ENCODE results near the gene KMO.
A peak's percentile ranks its signal among the peaks of the same experiment; 100 is the strongest.

The KMO gene

GRCh38 chr1:241532162-241532531 lies at the start of gene KMO:
Gene KMO (plus strand): TSS chr1:241532378. CDS start chr1:241532445, 67 bp downstream.
- DNase-seq (ENCODE audit: low read depth, low spot score) = no peak

DNA sequence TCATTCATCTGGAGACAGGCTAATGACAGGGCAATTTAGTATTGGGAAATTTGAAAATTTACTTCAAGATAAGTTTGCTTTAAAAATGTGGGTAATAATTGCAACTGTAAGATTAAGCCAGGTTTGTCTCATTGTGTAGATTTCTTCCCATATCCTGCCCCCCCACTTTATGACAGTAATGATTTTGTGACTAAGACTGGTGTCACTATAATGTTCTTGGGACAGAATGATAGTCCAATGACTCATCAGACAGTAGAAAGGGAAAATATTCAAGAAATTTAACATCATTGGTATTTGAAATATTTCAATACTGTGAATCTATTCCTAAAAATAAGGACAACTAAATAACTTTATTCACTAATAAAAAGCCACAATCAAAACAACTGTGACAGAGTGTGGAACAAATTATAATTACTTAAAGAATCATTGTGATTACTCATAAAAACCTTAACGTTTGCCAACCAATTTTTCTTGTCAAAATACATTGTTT lies 49.4 kb upstream of the KMO start:
- no peak for DNase-seq (ENCODE audit: low read depth, low spot score)

DNA sequence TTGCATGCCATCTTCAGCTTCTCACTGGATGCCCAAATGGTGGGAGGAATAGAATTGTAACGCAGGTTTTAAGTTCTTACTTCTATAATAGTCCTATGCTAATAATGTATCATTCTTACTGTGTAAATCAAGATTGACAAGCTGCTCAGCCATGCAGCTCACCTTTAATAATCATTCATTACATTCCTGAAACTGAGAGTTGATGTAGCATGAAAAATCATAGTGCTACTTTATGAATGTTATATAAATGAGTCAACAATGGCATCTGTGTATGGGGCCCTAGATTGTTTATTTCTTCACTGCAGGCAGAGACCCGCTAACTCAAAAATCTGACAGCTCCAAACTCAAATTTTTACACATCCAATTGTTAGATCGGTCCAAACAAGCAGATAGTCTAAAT lies 47.0 kb upstream of the KMO start:
- no peak for DNase-seq (ENCODE audit: low read depth, low spot score)

- DNase-seq (ENCODE audit: low read depth, low spot score) = no peak
Observed at GRCh38 chr1:241485554-241485992, 46.6 kb upstream of the KMO start.

DNA sequence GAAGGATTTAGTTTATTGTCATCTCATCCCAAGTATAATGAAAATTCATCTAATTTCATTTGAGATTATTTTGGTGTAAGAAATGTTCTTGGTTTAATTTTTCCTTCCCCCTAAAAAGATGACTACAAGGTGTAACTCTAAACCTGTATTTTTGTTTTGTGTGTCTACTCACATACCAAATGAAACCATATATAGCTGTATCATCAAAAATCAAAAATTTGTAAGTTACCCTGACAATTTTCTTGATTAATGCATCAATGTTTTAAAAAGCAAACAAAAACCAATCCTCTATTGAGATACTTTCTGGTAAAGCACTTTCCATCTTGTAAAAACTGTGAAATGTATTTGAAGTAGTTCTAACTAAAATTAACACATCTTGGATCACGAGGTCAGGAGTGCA lies 43.4 kb upstream of the KMO start:
- DNase-seq (ENCODE audit: low read depth, low spot score) = no peak

DNA sequence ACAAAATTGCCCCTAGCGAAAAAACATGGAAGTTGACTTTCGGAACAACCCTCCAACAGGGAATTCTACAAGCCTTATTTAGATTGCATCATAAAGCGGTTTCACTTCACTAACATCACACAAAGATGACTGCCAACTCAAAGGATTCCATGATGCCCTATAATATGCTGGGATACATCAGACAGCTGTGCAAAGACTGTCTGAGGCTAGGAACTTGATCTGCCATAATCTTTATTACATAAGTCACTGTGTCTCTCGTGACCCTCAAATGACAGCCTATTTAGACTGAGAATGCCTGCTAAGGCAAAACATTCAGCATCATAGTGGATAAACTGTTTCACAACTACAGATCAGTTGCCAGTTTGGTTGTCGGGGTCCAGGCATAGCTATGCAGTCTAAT lies 36.4 kb upstream of the KMO start:
- no peak for DNase-seq (ENCODE audit: low read depth, low spot score)

DNA sequence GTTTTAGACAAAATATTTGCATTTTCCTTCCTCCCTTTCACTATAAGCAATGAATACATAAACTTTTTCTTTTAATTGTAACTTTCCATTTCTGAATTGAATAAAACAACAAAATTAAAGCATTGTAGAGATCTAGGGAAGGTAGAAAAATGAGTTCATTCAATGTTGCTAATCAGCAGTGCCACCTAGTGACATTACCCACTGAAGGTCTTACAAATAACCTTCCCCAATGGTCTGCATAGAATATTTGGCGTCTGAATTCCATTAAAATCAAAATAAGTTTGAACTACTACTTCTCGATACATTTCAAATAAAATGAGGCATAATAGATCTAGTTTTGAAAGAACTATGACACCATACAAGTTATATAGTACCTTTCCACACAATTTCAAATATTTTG lies 32.3 kb upstream of the KMO start:
- no peak for DNase-seq (ENCODE audit: low read depth, low spot score)

DNA sequence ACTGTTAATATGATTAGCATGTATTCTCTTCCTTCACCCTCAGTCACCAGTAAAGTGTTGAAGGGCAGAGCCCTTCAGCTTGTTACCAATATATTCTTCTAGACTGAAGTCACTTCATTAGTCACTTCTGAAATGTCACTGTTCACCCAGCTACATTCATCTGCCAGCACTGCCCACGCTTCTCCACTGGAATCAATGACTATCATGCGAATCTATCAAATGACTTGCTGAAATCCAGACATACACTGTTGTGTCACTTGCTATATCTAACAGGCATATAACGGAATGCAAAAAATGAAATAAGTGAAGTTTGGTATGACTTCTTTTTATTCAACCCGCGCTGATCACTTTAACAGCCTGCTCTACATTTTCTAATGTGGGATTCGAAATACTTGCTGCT lies 28.7 kb upstream of the KMO start:
- DNase-seq (ENCODE audit: low read depth, low spot score) = no peak

- no peak for DNase-seq (ENCODE audit: low read depth, low spot score)
Observed at GRCh38 chr1:241507189-241507863, 24.9 kb upstream of the KMO start.

- DNase-seq (ENCODE audit: low read depth, low spot score) = no peak
Observed at GRCh38 chr1:241513378-241513777, 18.8 kb upstream of the KMO start.

DNA sequence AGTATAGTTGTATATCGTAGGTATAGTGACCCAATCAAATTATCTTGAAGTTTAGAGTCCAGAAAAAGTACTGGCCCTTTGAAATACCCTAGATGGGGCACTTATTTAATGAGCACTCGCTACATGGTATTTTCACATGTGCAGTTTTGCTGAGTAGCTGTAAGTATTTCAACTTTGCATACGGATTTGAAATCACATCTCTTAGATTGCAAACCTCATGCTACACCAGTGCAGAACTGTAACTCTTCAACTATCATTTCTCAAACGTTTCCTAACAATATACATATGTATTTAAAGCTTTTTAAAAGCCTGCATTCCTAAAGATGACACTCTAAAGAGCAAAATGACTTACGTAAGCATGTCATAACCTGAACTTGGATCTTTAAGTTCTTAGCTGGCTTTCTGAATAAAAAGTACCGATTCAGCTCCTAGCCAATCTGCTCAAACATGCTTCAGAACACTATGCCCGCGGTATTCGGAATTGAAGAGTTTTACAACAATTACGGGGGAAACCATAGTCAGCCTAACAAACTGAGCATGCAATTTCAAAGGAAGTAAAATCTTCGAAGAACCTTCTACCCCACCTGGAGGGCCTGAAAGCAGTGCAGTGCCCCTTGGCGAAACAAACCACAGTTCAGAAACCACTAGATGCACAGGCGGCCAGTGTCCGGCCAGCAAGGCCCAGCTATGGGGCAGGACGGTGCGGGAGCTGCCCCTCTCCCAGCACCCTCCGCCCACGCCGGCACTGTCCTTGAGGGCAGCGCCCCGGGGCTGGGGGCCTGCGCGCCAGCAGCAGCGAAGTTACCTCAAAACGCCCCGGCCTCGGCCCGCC lies 13.5 kb upstream of the KMO start:
- no peak for DNase-seq (ENCODE audit: low read depth, low spot score)

GRCh38 chr1:241519308-241520079 lies 12.7 kb upstream of the KMO start, which contains the start of gene FH:
Gene FH (minus strand): TSS chr1:241519755. CDS start chr1:241519722, 33 bp downstream.
- DNase-seq (ENCODE audit: low read depth, low spot score) = peak; percentile 92

- DNase-seq (ENCODE audit: low read depth, low spot score) = no peak
Observed at GRCh38 chr1:241520080-241520465, 12.1 kb upstream of the KMO start.

GRCh38 chr1:241521718-241522117 lies 10.5 kb upstream of the KMO start:
- no peak for DNase-seq (ENCODE audit: low read depth, low spot score)

DNA sequence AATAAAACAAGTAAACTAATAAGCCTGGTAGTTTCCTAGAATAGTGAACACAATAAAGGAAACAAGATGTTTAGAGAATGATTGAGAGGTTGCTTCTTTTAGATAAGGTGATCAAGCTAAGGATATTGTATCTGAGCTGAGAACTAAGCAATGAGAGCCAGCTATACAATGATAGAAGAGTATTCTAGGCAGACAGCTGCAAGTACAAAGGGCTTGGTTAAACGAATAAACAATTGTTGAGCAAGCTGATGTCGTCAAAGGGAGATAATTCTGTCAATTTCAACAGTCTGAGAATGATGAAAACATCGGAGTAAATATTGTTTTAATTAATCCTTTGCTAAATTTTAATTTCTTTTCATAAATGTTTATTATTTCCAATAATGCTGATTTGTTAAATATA lies 7.2 kb upstream of the KMO start:
- DNase-seq (ENCODE audit: low read depth, low spot score) = no peak

GRCh38 chr1:241527146-241527545 lies 5.0 kb upstream of the KMO start:
- DNase-seq (ENCODE audit: low read depth, low spot score) = no peak

GRCh38 chr1:241531195-241532161 lies 700 bp upstream of the KMO start:
- no peak for DNase-seq (ENCODE audit: low read depth, low spot score)

GRCh38 chr1:241532864-241533263 lies 686 bp downstream of the KMO start:
- no peak for DNase-seq (ENCODE audit: low read depth, low spot score)

DNA sequence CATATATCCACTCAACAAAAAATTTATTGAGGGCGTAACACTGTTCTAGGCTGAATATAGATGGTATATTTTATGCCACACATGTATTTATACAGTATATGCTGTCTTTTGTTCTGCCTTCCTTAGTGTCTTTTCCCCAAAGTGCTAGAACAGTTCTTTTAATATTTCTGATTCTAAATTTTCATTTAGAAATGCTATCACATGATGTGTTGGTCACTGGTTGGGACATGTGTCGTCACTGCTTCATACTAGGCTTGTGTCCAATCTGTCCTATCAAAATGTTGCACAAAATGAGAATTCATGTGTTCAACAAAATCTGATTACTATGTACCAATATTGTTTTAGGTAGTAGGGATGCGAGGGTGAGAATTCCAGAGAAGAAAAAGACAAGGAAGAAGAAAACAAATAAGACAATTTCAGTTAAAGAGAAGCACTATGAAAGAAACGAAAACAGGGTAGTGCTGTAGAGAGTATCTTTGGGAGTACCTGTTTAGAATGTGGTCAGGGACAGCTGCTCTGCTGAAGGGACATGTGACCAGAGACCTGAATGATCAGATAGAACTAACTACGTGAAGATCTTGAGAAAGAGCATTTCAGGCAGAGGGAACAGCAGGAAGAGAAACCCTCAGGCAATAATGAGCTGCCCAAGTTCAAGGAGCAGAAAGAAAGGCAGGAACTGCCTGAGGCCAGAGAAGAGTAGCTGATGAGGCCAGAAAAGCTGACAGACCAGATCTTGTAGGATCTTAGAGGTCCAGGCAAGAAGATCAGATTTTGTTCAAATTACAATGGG lies 1.3 kb downstream of the KMO start:
- DNase-seq (ENCODE audit: low read depth, low spot score) = no peak

DNA sequence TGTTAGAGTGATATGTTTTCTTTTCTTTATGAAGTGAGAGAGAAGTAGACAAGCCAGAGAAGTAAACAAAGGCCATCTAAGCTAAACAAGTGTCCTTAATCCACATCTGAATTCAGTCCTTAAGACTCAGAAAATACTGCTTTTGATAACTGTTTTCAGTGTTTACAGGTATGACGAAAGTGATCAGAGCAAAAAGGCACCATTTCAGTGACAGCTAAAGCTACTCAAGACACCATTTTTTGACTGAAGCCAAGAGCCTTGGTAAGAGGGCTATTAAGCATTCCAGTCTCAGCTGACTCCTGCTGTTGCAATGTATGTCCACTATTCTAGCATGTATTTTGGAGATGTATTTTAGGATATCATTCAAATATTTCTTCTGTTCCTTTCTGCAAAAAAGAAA lies 4.1 kb downstream of the KMO start:
- DNase-seq (ENCODE audit: low read depth, low spot score) = no peak

All from iPS DF 19.7 (cell line).